GM23338 (cell line): ENCODE results near the gene GATAD2A.

ENCODE experiments used
- EZH2 ChIP-seq: fragments of 200-600 bp; sonication (generic); IDR thresholded peaks from one replicate; pipeline ENCODE4 v1.8.0; 2017; ENCODE audit warnings: antibody characterized with exemption, mild to moderate bottlenecking, low read depth; ENCODE audit not compliant: unreplicated experiment
- EZH2phosphoT487 ChIP-seq: fragments of 200-600 bp; sonication (generic); IDR thresholded peaks from one replicate; pipeline ENCODE4 v1.8.1; 2018; ENCODE audit warnings: antibody characterized with exemption; ENCODE audit not compliant: unreplicated experiment
- NANOG ChIP-seq: IDR thresholded peaks from 2 replicates; pipeline ENCODE4 v1.6.1; 2016; ENCODE audit warnings: antibody characterized with exemption, borderline replicate concordance
- POLR2AphosphoS5 ChIP-seq: IDR thresholded peaks from 2 replicates; pipeline ENCODE4 v1.6.1; 2016; ENCODE audit warnings: antibody characterized with exemption, low read depth
- TF ChIP-seq, protein P1 (sequence below), 2 experiments: fragments of 200-600 bp in 1 of 2; sonication (generic) in 1 of 2; conservative IDR thresholded peaks; 2 replicates each; pipeline versions ENCODE4 v1.5.1 to v1.6.1; 2016 to 2017; ENCODE audit warnings: antibody characterized with exemption in 2 of 2, low read depth in 2 of 2, mild to moderate bottlenecking in 2 of 2, moderate library complexity in 1 of 2
- TF ChIP-seq, protein P2 (sequence below): IDR thresholded peaks from one replicate; pipeline ENCODE4 v1.6.1; 2018; ENCODE audit warnings: antibody characterized with exemption; ENCODE audit not compliant: unreplicated experiment

DNA sequence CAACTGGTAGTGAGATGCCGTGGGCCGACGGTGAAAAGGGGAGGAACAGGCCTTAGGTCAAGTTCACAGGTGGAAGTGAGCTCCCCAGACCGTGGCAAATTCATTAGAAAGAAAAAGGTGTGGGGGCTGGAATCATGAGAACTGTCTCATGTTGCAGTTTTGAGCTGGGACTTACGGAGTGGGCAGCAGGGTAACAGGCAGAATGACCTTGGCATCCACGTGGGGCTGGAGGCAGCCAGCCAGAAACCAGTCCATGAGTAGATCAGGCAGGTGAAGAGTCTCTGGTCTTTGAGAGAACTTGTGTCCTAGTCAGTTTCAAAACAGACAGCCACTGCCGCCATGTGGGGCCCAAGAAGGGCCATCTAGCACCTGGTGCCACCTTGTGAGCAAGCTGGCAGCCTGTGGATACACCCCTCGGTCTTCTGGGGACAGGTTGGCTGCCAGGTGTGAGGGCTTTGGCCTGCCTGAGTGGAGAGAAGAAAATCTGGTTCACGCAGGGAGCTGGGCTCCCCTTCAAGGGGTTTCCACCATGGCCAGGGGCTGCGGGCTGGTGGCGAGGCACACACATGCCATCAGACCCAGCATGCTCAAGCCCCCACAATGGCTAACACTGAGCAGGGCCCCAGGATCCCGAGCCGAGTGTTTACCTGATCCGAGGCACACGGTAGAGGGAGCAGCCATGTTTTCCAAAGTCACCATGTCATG, 86.0 kb downstream of the GATAD2A start:
- TF ChIP-seq, protein P1, sequence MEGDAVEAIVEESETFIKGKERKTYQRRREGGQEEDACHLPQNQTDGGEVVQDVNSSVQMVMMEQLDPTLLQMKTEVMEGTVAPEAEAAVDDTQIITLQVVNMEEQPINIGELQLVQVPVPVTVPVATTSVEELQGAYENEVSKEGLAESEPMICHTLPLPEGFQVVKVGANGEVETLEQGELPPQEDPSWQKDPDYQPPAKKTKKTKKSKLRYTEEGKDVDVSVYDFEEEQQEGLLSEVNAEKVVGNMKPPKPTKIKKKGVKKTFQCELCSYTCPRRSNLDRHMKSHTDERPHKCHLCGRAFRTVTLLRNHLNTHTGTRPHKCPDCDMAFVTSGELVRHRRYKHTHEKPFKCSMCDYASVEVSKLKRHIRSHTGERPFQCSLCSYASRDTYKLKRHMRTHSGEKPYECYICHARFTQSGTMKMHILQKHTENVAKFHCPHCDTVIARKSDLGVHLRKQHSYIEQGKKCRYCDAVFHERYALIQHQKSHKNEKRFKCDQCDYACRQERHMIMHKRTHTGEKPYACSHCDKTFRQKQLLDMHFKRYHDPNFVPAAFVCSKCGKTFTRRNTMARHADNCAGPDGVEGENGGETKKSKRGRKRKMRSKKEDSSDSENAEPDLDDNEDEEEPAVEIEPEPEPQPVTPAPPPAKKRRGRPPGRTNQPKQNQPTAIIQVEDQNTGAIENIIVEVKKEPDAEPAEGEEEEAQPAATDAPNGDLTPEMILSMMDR (conservative IDR thresholded peaks at IDR 0.05; ENCODE audit: low read depth in 2 of 2), result no peak
- TF ChIP-seq EZH2phosphoT487 (no peak), POLR2AphosphoS5 (no peak), EZH2 (no peak), NANOG (no peak)
- TF ChIP-seq, protein P2, sequence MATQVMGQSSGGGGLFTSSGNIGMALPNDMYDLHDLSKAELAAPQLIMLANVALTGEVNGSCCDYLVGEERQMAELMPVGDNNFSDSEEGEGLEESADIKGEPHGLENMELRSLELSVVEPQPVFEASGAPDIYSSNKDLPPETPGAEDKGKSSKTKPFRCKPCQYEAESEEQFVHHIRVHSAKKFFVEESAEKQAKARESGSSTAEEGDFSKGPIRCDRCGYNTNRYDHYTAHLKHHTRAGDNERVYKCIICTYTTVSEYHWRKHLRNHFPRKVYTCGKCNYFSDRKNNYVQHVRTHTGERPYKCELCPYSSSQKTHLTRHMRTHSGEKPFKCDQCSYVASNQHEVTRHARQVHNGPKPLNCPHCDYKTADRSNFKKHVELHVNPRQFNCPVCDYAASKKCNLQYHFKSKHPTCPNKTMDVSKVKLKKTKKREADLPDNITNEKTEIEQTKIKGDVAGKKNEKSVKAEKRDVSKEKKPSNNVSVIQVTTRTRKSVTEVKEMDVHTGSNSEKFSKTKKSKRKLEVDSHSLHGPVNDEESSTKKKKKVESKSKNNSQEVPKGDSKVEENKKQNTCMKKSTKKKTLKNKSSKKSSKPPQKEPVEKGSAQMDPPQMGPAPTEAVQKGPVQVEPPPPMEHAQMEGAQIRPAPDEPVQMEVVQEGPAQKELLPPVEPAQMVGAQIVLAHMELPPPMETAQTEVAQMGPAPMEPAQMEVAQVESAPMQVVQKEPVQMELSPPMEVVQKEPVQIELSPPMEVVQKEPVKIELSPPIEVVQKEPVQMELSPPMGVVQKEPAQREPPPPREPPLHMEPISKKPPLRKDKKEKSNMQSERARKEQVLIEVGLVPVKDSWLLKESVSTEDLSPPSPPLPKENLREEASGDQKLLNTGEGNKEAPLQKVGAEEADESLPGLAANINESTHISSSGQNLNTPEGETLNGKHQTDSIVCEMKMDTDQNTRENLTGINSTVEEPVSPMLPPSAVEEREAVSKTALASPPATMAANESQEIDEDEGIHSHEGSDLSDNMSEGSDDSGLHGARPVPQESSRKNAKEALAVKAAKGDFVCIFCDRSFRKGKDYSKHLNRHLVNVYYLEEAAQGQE, result no peak
